ENCODE measurements around the gene STK32B.

GRCh38 chr4:5222047-5222446 lies 170.8 kb downstream of the STK32B start:
- TF ChIP-seq CTCF (IDR thresholded peaks at IDR 0.05) (no peak), POLR2A (IDR thresholded peaks at IDR 0.05) (no peak)
